GM19043 (cell line): Measurements from ENCODE around the gene PRRG4.
"Not testable (repeated sequence)": the region's sequence is repeated elsewhere in the genome, so short reads cannot be mapped to it uniquely, and the experiment has no call there.

ENCODE experiments used
- ATAC-seq: cut with Tn5 transposase; IDR thresholded peaks from one replicate; pipeline ENCODE4 v1.9.1; 2021; ENCODE audit warnings: low read depth; ENCODE audit not compliant: unreplicated experiment

The PRRG4 gene

GRCh38 chr11:32829680-32830412, at the start of gene PRRG4:
Gene PRRG4 (plus strand): TSS chr11:32829927. CDS start chr11:32830530, 603 bp downstream.
- ATAC-seq = peak; percentile 72

- not testable (repeated sequence) for ATAC-seq
Measured at GRCh38 chr11:32780839-32781238, 48.9 kb upstream of the PRRG4 start.

- ATAC-seq = no peak
Measured at GRCh38 chr11:32781721-32782120, 48.0 kb upstream of the PRRG4 start.

GRCh38 chr11:32785262-32785661, 44.5 kb upstream of the PRRG4 start:
- ATAC-seq = no peak

GRCh38 chr11:32786811-32787210, 42.9 kb upstream of the PRRG4 start:
- ATAC-seq = no peak

GRCh38 chr11:32790916-32791315, 38.8 kb upstream of the PRRG4 start:
- no peak for ATAC-seq

GRCh38 chr11:32792111-32792947, 37.4 kb upstream of the PRRG4 start:
- ATAC-seq = peak; percentile 15

- peak; percentile 75 for ATAC-seq
Measured at GRCh38 chr11:32792948-32793475, 36.7 kb upstream of the PRRG4 start.

- no peak for ATAC-seq
Measured at GRCh38 chr11:32794439-32794838, 35.3 kb upstream of the PRRG4 start, which contains the start of gene CCDC73. Gene CCDC73 (minus strand): TSS chr11:32794662. CDS start chr11:32760243, 34,419 bp downstream.

GRCh38 chr11:32796425-32796824, 33.3 kb upstream of the PRRG4 start:
- no peak for ATAC-seq

GRCh38 chr11:32809313-32809712, 20.4 kb upstream of the PRRG4 start:
- ATAC-seq = peak; percentile 99

- no peak for ATAC-seq
Measured at GRCh38 chr11:32817181-32817851, 12.4 kb upstream of the PRRG4 start.

GRCh38 chr11:32817852-32818183, 11.9 kb upstream of the PRRG4 start:
- no peak for ATAC-seq

- ATAC-seq = no peak
Measured at GRCh38 chr11:32819187-32819586, 10.5 kb upstream of the PRRG4 start.

GRCh38 chr11:32820497-32820896, 9.2 kb upstream of the PRRG4 start:
- no peak for ATAC-seq

GRCh38 chr11:32821517-32821916, 8.2 kb upstream of the PRRG4 start:
- no peak for ATAC-seq

GRCh38 chr11:32821917-32822560, 7.7 kb upstream of the PRRG4 start:
- no peak for ATAC-seq

- ATAC-seq = not testable (repeated sequence)
Measured at GRCh38 chr11:32823617-32824016, 6.1 kb upstream of the PRRG4 start.

- no peak for ATAC-seq
Measured at GRCh38 chr11:32826113-32826512, 3.6 kb upstream of the PRRG4 start.

GRCh38 chr11:32827276-32827675, 2.5 kb upstream of the PRRG4 start:
- no peak for ATAC-seq
